B cell (primary cell): ENCODE data around the gene POLQ. TPM values are rescaled to one million over a fixed set of nuclear protein-coding genes. Genes with fewer than 3 reads are reported as not detected.

ENCODE experiments used
- ATAC-seq: fragments of 200-7000 bp; cut with Tn5 transposase; one replicate; pipeline ENCODE4 v1.10.0; 2021; ENCODE audit warnings: low read depth, mild to moderate bottlenecking, moderate number of reproducible peaks, moderate library complexity
- CTCF ChIA-PET: fragments of 350-600 bp; sonication (Branson Sonifier 250); formaldehyde crosslinking; loops from one replicate; lab custom pipeline; 2021; ENCODE audit warnings: antibody characterized with exemption, inconsistent platforms; lab: Charles Lee
- POLR2A ChIA-PET: fragments of 350-600 bp; sonication (Branson Sonifier 250); formaldehyde crosslinking; loops from one replicate; lab custom pipeline; 2021; ENCODE audit warnings: antibody characterized with exemption; lab: Charles Lee
- DNase-seq: peaks from one replicate; pipeline ENCODE4 v3.0.0; 2013
- H2AFZ ChIP-seq: 2 replicates; pipeline ENCODE4 v1.6.1; 2012; ENCODE audit warnings: mild to moderate bottlenecking, low read depth, low read length; ENCODE audit not compliant: insufficient read depth, poor library complexity, severe bottlenecking
- H3K27ac ChIP-seq, 2 donors: 1 replicate in 1 of 2; 2 replicates in 1 of 2; pipeline ENCODE4 v1.5.1; 2012 to 2013; ENCODE audit warnings: low read length in 2 of 2, mild to moderate bottlenecking in 2 of 2, moderate library complexity in 1 of 2
- H3K27me3 ChIP-seq, 4 experiments: fragments of 200-600 bp in 1 of 4; sonication (generic) in 1 of 4; replicated peaks in 1 of 4; 1 replicate in 2 of 4; 2 replicates in 2 of 4; pipeline versions ENCODE4 v1.6.1 to v1.7.0; 2013 to 2016; ENCODE audit warnings: low read length in 3 of 4, mild to moderate bottlenecking in 2 of 4, mixed read lengths in 1 of 4, moderate library complexity in 1 of 4; ENCODE audit not compliant: insufficient read depth in 4 of 4, control insufficient read depth in 3 of 4; ENCODE audit errors: control extremely low read depth in 1 of 4
- H3K36me3 ChIP-seq, 2 experiments: replicated peaks in 1 of 2; 1 replicate in 1 of 2; 2 replicates in 1 of 2; pipeline versions ENCODE4 v1.6.1 to v1.7.1; 2013; ENCODE audit warnings: low read length in 1 of 2; ENCODE audit not compliant: insufficient read depth in 2 of 2, control insufficient read depth in 1 of 2; ENCODE audit errors: control extremely low read depth in 1 of 2, extremely low read depth in 1 of 2
- H3K4me1 ChIP-seq, 2 donors: fragments of 200-600 bp in 1 of 2; sonication (generic) in 1 of 2; 1 replicate in 1 of 2; 2 replicates in 1 of 2; pipeline versions ENCODE4 v1.5.1 to v1.6.1; 2013 to 2017; ENCODE audit warnings: low read length in 2 of 2; ENCODE audit not compliant: control insufficient read depth in 2 of 2, insufficient read depth in 2 of 2
- H3K4me2 ChIP-seq: replicated peaks from 2 replicates; pipeline ENCODE3; 2012; ENCODE audit warnings: mild to moderate bottlenecking, low read depth, low read length; ENCODE audit not compliant: poor library complexity, severe bottlenecking
- H3K4me3 ChIP-seq, 5 experiments: fragments of 200-600 bp in 1 of 5; sonication (generic) in 1 of 5; 1 replicate in 3 of 5; 2 replicates in 2 of 5; pipeline versions ENCODE4 v1.5.1 to v1.7.0; 2011 to 2016; ENCODE audit warnings: low read length in 4 of 5, mild to moderate bottlenecking in 4 of 5, low read depth in 2 of 5, control low read depth in 1 of 5, moderate library complexity in 1 of 5; ENCODE audit not compliant: insufficient read depth in 1 of 5; ENCODE audit errors: control extremely low read depth in 1 of 5, extremely low read depth in 1 of 5
- H3K79me2 ChIP-seq: fragments of 200-600 bp; sonication (generic); one replicate; pipeline ENCODE4 v1.6.0; 2016; ENCODE audit warnings: low read length; ENCODE audit not compliant: control insufficient read depth, insufficient read depth
- H3K9ac ChIP-seq: fragments of 200-600 bp; sonication (generic); 2 replicates; pipeline ENCODE4 v1.6.1; 2017; ENCODE audit warnings: mild to moderate bottlenecking, low read length, moderate library complexity
- H3K9me3 ChIP-seq, 3 donors: one replicate each; pipeline versions ENCODE4 v1.6.1 to v1.7.1; 2013; ENCODE audit warnings: low read length in 2 of 3; ENCODE audit not compliant: control insufficient read depth in 2 of 3, insufficient read depth in 1 of 3; ENCODE audit errors: control extremely low read depth in 1 of 3
- H4K20me1 ChIP-seq: 2 replicates; pipeline ENCODE4 v1.6.0; 2012; ENCODE audit warnings: mild to moderate bottlenecking, low read length; ENCODE audit not compliant: insufficient read depth, control insufficient read depth, poor library complexity, severe bottlenecking
- H3K27ac Mint-ChIP-seq: one replicate; pipeline ENCODE4 v1.8.0; 2021; ENCODE audit warnings: mixed read lengths
- H3K27me3 Mint-ChIP-seq: one replicate; pipeline ENCODE4 v1.8.0; 2021; ENCODE audit warnings: mixed read lengths
- H3K4me1 Mint-ChIP-seq: one replicate; pipeline ENCODE4 v1.8.0; 2021; ENCODE audit warnings: mixed read lengths
- H3K4me3 Mint-ChIP-seq: one replicate; pipeline ENCODE4 v1.8.0; 2021; ENCODE audit warnings: mixed read lengths
- H3K9me3 Mint-ChIP-seq: one replicate; pipeline ENCODE4 v1.8.0; 2022; ENCODE audit warnings: mixed read lengths; ENCODE audit not compliant: insufficient read depth
- CTCF ChIP-seq: fragments of 200-600 bp; IDR thresholded peaks from one replicate; pipeline ENCODE4 v1.8.0; 2022; ENCODE audit warnings: antibody characterized with exemption, mild to moderate bottlenecking
- EZH2 ChIP-seq: IDR thresholded peaks from 2 replicates; pipeline ENCODE4 v1.6.1; 2012; ENCODE audit warnings: borderline replicate concordance, low read depth, mild to moderate bottlenecking, moderate library complexity, low read length; ENCODE audit not compliant: insufficient read depth, poor library complexity, severe bottlenecking
- WGBS: methylation state at CpG from one replicate; pipeline ENCODE4 v1.1.5; 2013; ENCODE audit warnings: missing lambda C conversion rate; ENCODE audit not compliant: insufficient coverage; 5-methylcytosine and 5-hydroxymethylcytosine counted together
- intact Hi-C: fragments of 100-400 bp; cut with micrococcal nuclease; formaldehyde crosslinking; loops from one replicate; pipeline ENCODE4 v1.10.0; 2022
- polyA plus RNA-seq: library from polyadenylated mRNA; depleted of rRNA; stranded (reverse); fragments of >200 nt; gene quantifications from 2 replicates; pipeline ENCODE4 v1.2.3, GENCODE V29; 2012
- total RNA-seq, 2 donors: library from RNA; stranded (reverse); fragments of 120-200 nt in 1 of 2; gene quantifications; 1 replicate in 1 of 2; 2 replicates in 1 of 2; pipeline versions ENCODE4 v1.2.3 to v1.2.4, GENCODE V29; 2013 to 2022

Gene POLQ
- total and polyA plus RNA-seq, 2 donors (not counting 1 experiment from before 2014, with no cell fraction given): 0.25 to 0.79 TPM

DNA sequence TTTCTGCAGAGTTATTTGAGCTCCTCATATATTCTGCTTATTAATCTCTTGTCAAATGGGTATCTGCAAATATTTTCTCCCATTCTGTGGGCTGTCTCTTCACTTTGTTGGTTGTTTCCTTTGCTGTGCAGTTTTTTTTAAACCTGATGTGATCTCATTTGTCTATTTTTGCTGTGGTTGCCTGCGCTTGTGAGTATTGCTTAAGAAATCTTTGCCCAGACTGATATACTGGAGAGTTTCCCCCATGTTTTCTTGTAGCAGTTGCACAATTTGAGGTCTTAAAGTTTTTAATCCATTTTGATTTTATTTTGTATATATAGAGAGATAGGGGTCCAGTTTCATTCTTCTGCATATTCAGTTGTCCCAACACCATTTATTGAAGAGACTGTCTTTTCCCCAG lies 102.3 kb downstream of the POLQ start:
- no peaks in the 10 kb centered on the region for H3K9me3 Mint-ChIP-seq
- no peaks in the 10 kb centered on the region for H3K36me3 ChIP-seq
- CTCF ChIA-PET: no interaction called here
- no peaks in the 10 kb centered on the region for H4K20me1 ChIP-seq
- no peak overlapping the region for H3K4me3 ChIP-seq
- no peak overlapping the region for H3K4me3 Mint-ChIP-seq
- TF ChIP-seq EZH2 (no peak), CTCF (no peak)
- H3K79me2 ChIP-seq: no peaks in the 10 kb centered on the region
- intact Hi-C loops: no loop called here
- no peak overlapping the region for H2AFZ ChIP-seq
- H3K9ac ChIP-seq: no peak overlapping the region
- no peak overlapping the region for H3K4me2 ChIP-seq
- POLR2A ChIA-PET: no interaction called here
- no peaks in the 10 kb centered on the region for H3K4me1 Mint-ChIP-seq
- no peaks in the 10 kb centered on the region for H3K27me3 Mint-ChIP-seq
- DNase-seq: no peak
- H3K27ac ChIP-seq: no peak overlapping the region
- H3K9me3 ChIP-seq: no peaks in the 10 kb centered on the region
- H3K27ac Mint-ChIP-seq: no peak overlapping the region
- H3K27me3 ChIP-seq: no peaks in the 10 kb centered on the region
- 88% methylated on average over 1 of the region's 1 CpG for WGBS
- ATAC-seq: no peak
- no peaks in the 10 kb centered on the region for H3K4me1 ChIP-seq

- Histone ChIP-seq H3K4me3 (no peak overlapping the region), H3K36me3 (no peaks in the 10 kb centered on the region), H3K27ac (no peak overlapping the region), H2AFZ (no peak overlapping the region), H4K20me1 (no peaks in the 10 kb centered on the region), H3K27me3 (no peaks in the 10 kb centered on the region), H3K4me1 (peaks cover 3 to 5% of the 10 kb centered on the region in 2 donors), H3K9me3 (no peaks in the 10 kb centered on the region), H3K4me2 (no peak overlapping the region), H3K9ac (no peak overlapping the region), H3K79me2 (no peaks in the 10 kb centered on the region)
- POLR2A ChIA-PET: no interaction called here
- H3K9me3 Mint-ChIP-seq: no peaks in the 10 kb centered on the region
- DNase-seq: no peak
- CTCF ChIA-PET: no interaction called here
- H3K4me1 Mint-ChIP-seq: peaks cover 13% of the 10 kb centered on the region
- intact Hi-C loops: no loop called here
- no peak overlapping the region for H3K4me3 Mint-ChIP-seq
- 83% methylated on average over 1 of the region's 3 CpGs for WGBS
- TF ChIP-seq EZH2 (no peak), CTCF (no peak)
- ATAC-seq: no peak
- no peak overlapping the region for H3K27ac Mint-ChIP-seq
- no peaks in the 10 kb centered on the region for H3K27me3 Mint-ChIP-seq
Observed at GRCh38 chr3:121436641-121437040, 109.1 kb downstream of the POLQ start.
